Measurements from ENCODE around the gene EFNA5. TPM values are rescaled to one million over a fixed set of nuclear protein-coding genes. Genes with fewer than 3 reads are reported as not detected.

EFNA5 gene
- polyA plus RNA-seq, 1 donor (not counting 4 experiments of a cell fraction or from before 2014, with no cell fraction given): 4.8 TPM

- dilution Hi-C loops (cut with MboI; ENCODE audit: extremely low pct_ligation_motif_present, low sequenced_read_pairs): no loop called here
- no peaks in the 10 kb centered on the region for H3K36me3 ChIP-seq (ENCODE audit: control insufficient read depth in 2 of 2, extremely low read depth in 1 of 2, insufficient read depth in 2 of 2, low read length in 2 of 2)
Observed at GRCh38 chr5:107518190-107518589, 152.5 kb downstream of the EFNA5 start.

GRCh38 chr5:107517185-107518033 lies 153.3 kb downstream of the EFNA5 start:
- Histone ChIP-seq H3K9me1 (ENCODE audit: control insufficient read depth, extremely low read depth, insufficient read depth, low read length) (no peaks in the 10 kb centered on the region), H3K9me3 (ENCODE audit: control insufficient read depth, low read depth, low read length) (no peaks in the 10 kb centered on the region), H3K27me3 (ENCODE audit: control insufficient read depth, extremely low read depth, insufficient read depth, low read length) (no peaks in the 10 kb centered on the region), H3K4me1 (ENCODE audit: control insufficient read depth, extremely low read depth, insufficient read depth, low read length) (peaks cover 27% of the 10 kb centered on the region), H3K9ac (ENCODE audit: control insufficient read depth, extremely low read depth, insufficient read depth, low read length) (no peak overlapping the region), H3K36me3 (ENCODE audit: control insufficient read depth in 2 of 2, extremely low read depth in 1 of 2, insufficient read depth in 2 of 2, low read length in 2 of 2) (no peaks in the 10 kb centered on the region), H2AFZ (ENCODE audit: control insufficient read depth, low read length) (no peak overlapping the region), H3K79me2 (ENCODE audit: control insufficient read depth, insufficient read depth, low read length) (peaks cover 6% of the 10 kb centered on the region), H4K20me1 (ENCODE audit: control insufficient read depth, extremely low read depth, insufficient read depth, low read length) (no peaks in the 10 kb centered on the region), H3K27ac (ENCODE audit: control insufficient read depth, insufficient read depth, low read length) (no peak overlapping the region), H3K4me2 (ENCODE audit: control insufficient read depth, extremely low read depth, insufficient read depth, low read depth, low read length) (no peak overlapping the region), H3K4me3 (ENCODE audit: control insufficient read depth in 2 of 3, extremely low read depth in 1 of 3, insufficient read depth in 2 of 3, low read depth in 1 of 3, low read length in 3 of 3) (no peak overlapping the region)
- no peak for TF ChIP-seq EZH2 (IDR thresholded peaks at IDR 0.05; ENCODE audit: low read length)
- no peak for TF ChIP-seq CTCF (optimal IDR thresholded peaks at IDR 0.05 in 1 of 3, IDR thresholded peaks at IDR 0.05 in 1 of 3, conservative IDR thresholded peaks at IDR 0.05 in 1 of 3; ENCODE audit: extremely low read depth in 1 of 3, insufficient read depth in 2 of 3, low read length in 3 of 3)
- no peak for FAIRE-seq
- dilution Hi-C loops (cut with MboI; ENCODE audit: extremely low pct_ligation_motif_present, low sequenced_read_pairs): no loop called here
- no peak for DNase-seq (ENCODE audit: low read depth, low spot score)

More at GRCh38 chr5:107518190-107518589, 152.5 kb downstream of the EFNA5 start:
- Histone ChIP-seq H3K4me3 (ENCODE audit: control insufficient read depth in 2 of 3, extremely low read depth in 1 of 3, insufficient read depth in 2 of 3, low read depth in 1 of 3, low read length in 3 of 3) (no peak overlapping the region), H3K79me2 (ENCODE audit: control insufficient read depth, insufficient read depth, low read length) (peaks cover 3% of the 10 kb centered on the region), H4K20me1 (ENCODE audit: control insufficient read depth, extremely low read depth, insufficient read depth, low read length) (no peaks in the 10 kb centered on the region), H2AFZ (ENCODE audit: control insufficient read depth, low read length) (no peak overlapping the region), H3K27me3 (ENCODE audit: control insufficient read depth, extremely low read depth, insufficient read depth, low read length) (no peaks in the 10 kb centered on the region), H3K9me3 (ENCODE audit: control insufficient read depth, low read depth, low read length) (no peaks in the 10 kb centered on the region), H3K27ac (ENCODE audit: control insufficient read depth, insufficient read depth, low read length) (no peak overlapping the region), H3K9me1 (ENCODE audit: control insufficient read depth, extremely low read depth, insufficient read depth, low read length) (no peaks in the 10 kb centered on the region), H3K9ac (ENCODE audit: control insufficient read depth, extremely low read depth, insufficient read depth, low read length) (no peak overlapping the region), H3K4me1 (ENCODE audit: control insufficient read depth, extremely low read depth, insufficient read depth, low read length) (peaks cover 26% of the 10 kb centered on the region), H3K4me2 (ENCODE audit: control insufficient read depth, extremely low read depth, insufficient read depth, low read depth, low read length) (no peak overlapping the region)
- DNase-seq (ENCODE audit: low read depth, low spot score) (no peak), FAIRE-seq (no peak)
- TF ChIP-seq CTCF (optimal IDR thresholded peaks at IDR 0.05 in 1 of 3, IDR thresholded peaks at IDR 0.05 in 1 of 3, conservative IDR thresholded peaks at IDR 0.05 in 1 of 3; ENCODE audit: extremely low read depth in 1 of 3, insufficient read depth in 2 of 3, low read length in 3 of 3) (no peak), EZH2 (IDR thresholded peaks at IDR 0.05; ENCODE audit: low read length) (no peak)

Measured in keratinocyte (primary cell).